K562 (cell line): ENCODE results near the gene RGS9BP. TPM values are rescaled to one million over a fixed set of nuclear protein-coding genes. Genes with fewer than 3 reads are reported as not detected.
A peak's percentile ranks its signal among the peaks of the same experiment; 100 is the strongest.

Source experiments
- ARID2 ChIP-seq: fragments of 450-650 bp; IDR thresholded peaks from 2 replicates; pipeline ENCODE4 v1.6.1; 2017; ENCODE audit warnings: antibody characterized with exemption, mild to moderate bottlenecking
- ETV1 ChIP-seq: fragments of 450-650 bp; conservative IDR thresholded peaks from 2 replicates; pipeline ENCODE4 v1.6.1; 2016; ENCODE audit warnings: missing genetic modification characterization, control low read depth, low read depth, missing compliant biosample characterization
- GATAD2A ChIP-seq: fragments of 450-650 bp; IDR thresholded peaks from 2 replicates; pipeline ENCODE4 v1.6.1; 2017
- HDAC3 ChIP-seq: fragments of 450-650 bp; IDR thresholded peaks from 2 replicates; pipeline ENCODE4 v1.6.1; 2018; ENCODE audit warnings: borderline replicate concordance, mild to moderate bottlenecking, moderate library complexity; ENCODE audit not compliant: partially characterized antibody
- IFI16 ChIP-seq: fragments of 250-450 bp; sonication (Bioruptor Pico); IDR thresholded peaks from 2 replicates; pipeline ENCODE4 v2.1.2; 2022; ENCODE audit warnings: mild to moderate bottlenecking, inconsistent platforms
- KLF10 ChIP-seq: fragments of 250-450 bp; sonication (Bioruptor Pico); IDR thresholded peaks from 2 replicates; pipeline ENCODE4 v1.6.1; 2021; ENCODE audit warnings: matching md5 sums
- PHF8 ChIP-seq: fragments of 200-600 bp; sonication (generic); IDR thresholded peaks from 2 replicates; pipeline ENCODE4 v1.6.1; 2012; ENCODE audit warnings: mixed run types, mild to moderate bottlenecking, inconsistent platforms, low read length, moderate library complexity, borderline replicate concordance
- ZKSCAN3 ChIP-seq: fragments of 250-450 bp; sonication (Bioruptor Pico); IDR thresholded peaks from 2 replicates; pipeline ENCODE4 v1.4.0; 2020
- polyA plus RNA-seq, 8 experiments: library from polyadenylated mRNA; depleted of rRNA in 4 of 8; stranded (reverse) in 5 of 8; unstranded in 3 of 8; fragments of >200 nt; fragmentation: Nextera tagmentation in 2 of 8; fragmentation: Illumina TruSeq in 1 of 8; extraction: Ambion mirVana in 2 of 8; extraction: Trizol in 1 of 8; gene quantifications; 2 replicates each; pipeline versions ENCODE4 v1.2.1 to v1.2.3, GENCODE V29; 2011 to 2014; ENCODE audit warnings: inconsistent platforms in 1 of 8, missing spikeins in 1 of 8
- total RNA-seq, 7 experiments: library from RNA; depleted of rRNA in 6 of 7; stranded (reverse); fragments of >200 nt in 6 of 7; fragmentation: Illumina TruSeq in 2 of 7; extraction: Trizol in 2 of 7; gene quantifications; 2 replicates each; pipeline versions ENCODE4 v1.2.1 to v1.2.3, GENCODE V29; 2011 to 2021; ENCODE audit warnings: low replicate concordance in 1 of 7
- TF ChIP-seq, protein P1 (sequence below): fragments of 250-450 bp; sonication (Bioruptor Pico); IDR thresholded peaks from 2 replicates; pipeline ENCODE4 v1.5.0; 2021; ENCODE audit warnings: mild to moderate bottlenecking, moderate library complexity
- TF ChIP-seq, protein P2 (sequence below): fragments of 450-650 bp; IDR thresholded peaks from 2 replicates; pipeline ENCODE4 v1.6.1; 2016; ENCODE audit warnings: mild to moderate bottlenecking, moderate library complexity
- TF ChIP-seq, protein P3 (sequence below): fragments of 450-650 bp; IDR thresholded peaks from 2 replicates; pipeline ENCODE4 v1.6.1; 2016; ENCODE audit warnings: mild to moderate bottlenecking

The RGS9BP gene
- total and polyA plus RNA-seq, 9 of the 15 experiments (the other 6 are each of a cell fraction or from before 2014, with no cell fraction given): 0.03 to 1.3 (median 0.49) TPM

DNA sequence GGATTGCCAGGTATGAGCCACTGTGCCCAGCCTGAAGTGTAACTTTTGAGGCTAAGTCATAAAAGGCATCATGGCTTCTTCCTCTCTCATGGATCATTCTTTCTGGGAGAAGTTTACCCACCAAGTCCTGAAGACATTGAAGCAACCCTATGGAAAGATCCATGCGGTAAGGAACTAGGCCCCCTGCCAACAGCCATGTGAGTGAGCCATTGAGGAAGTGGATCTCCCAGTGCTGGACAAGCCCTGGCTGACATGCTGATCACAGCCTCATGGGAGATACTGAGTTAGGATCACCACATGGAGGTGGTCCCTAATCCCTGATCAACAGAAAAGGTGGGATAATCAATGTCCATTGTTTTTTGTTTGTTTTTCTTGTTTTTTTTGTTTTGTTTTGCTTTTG, 12.7 kb downstream of the RGS9BP start (continued):
- TF ChIP-seq, protein P1, sequence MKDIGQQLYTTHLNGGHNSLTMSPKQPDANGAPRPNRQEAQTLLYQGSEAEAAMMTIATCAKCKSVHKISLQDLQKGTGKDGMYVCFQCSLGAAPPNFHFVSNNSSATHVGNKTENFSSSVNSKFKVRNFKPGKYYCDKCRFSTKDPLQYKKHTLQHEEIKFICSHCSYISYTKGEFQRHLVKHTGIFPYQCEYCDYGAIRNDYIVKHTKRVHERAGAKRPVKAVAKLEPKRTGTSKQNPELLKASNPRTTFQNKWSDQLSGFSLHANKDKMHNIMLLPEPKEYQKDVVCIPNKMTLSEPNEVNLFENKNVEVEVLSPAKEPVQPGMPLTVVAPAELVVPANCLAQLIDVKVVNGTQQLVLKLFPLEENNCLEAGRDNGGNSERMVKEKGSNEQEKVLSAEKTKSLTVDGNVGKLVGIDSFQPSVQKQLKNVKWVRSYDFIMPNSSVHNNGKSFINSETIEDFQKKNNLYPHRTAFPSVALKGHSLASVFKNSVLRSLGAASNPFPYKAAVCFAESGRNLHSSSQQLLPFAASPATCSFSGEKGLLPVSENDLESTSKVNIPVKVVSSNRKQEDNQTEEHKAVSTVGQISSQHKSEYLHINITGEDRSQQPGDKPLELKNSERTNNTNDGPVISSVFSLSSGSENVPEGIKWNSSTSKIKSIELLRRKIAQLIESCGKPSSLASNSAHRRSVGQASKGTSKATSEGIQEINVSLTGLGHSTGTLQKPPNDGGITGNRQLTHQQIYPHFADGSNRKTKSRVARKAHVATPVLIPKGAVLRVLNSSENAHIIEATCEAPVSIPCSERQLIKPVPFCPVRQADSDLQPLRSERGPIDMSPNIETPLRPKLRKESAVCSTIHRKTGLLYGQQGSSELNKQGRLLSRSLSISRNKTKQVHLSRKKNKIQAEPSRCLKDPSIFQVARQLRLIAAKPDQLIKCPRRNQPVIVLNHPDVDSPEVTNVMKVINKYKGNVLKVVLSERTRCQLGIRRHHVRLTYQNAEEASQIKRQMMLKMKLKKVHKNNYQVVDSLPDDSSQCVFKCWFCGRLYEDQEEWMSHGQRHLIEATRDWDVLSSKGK: no peak
- TF ChIP-seq ZKSCAN3 (CRISPR knock-in tag) (no peak), HDAC3 (no peak), GATAD2A (no peak), PHF8 (no peak), ARID2 (no peak), KLF10 (CRISPR knock-in tag) (no peak), IFI16 (CRISPR knock-in tag) (no peak), ETV1 (tag) (no peak)
- TF ChIP-seq, protein P2, sequence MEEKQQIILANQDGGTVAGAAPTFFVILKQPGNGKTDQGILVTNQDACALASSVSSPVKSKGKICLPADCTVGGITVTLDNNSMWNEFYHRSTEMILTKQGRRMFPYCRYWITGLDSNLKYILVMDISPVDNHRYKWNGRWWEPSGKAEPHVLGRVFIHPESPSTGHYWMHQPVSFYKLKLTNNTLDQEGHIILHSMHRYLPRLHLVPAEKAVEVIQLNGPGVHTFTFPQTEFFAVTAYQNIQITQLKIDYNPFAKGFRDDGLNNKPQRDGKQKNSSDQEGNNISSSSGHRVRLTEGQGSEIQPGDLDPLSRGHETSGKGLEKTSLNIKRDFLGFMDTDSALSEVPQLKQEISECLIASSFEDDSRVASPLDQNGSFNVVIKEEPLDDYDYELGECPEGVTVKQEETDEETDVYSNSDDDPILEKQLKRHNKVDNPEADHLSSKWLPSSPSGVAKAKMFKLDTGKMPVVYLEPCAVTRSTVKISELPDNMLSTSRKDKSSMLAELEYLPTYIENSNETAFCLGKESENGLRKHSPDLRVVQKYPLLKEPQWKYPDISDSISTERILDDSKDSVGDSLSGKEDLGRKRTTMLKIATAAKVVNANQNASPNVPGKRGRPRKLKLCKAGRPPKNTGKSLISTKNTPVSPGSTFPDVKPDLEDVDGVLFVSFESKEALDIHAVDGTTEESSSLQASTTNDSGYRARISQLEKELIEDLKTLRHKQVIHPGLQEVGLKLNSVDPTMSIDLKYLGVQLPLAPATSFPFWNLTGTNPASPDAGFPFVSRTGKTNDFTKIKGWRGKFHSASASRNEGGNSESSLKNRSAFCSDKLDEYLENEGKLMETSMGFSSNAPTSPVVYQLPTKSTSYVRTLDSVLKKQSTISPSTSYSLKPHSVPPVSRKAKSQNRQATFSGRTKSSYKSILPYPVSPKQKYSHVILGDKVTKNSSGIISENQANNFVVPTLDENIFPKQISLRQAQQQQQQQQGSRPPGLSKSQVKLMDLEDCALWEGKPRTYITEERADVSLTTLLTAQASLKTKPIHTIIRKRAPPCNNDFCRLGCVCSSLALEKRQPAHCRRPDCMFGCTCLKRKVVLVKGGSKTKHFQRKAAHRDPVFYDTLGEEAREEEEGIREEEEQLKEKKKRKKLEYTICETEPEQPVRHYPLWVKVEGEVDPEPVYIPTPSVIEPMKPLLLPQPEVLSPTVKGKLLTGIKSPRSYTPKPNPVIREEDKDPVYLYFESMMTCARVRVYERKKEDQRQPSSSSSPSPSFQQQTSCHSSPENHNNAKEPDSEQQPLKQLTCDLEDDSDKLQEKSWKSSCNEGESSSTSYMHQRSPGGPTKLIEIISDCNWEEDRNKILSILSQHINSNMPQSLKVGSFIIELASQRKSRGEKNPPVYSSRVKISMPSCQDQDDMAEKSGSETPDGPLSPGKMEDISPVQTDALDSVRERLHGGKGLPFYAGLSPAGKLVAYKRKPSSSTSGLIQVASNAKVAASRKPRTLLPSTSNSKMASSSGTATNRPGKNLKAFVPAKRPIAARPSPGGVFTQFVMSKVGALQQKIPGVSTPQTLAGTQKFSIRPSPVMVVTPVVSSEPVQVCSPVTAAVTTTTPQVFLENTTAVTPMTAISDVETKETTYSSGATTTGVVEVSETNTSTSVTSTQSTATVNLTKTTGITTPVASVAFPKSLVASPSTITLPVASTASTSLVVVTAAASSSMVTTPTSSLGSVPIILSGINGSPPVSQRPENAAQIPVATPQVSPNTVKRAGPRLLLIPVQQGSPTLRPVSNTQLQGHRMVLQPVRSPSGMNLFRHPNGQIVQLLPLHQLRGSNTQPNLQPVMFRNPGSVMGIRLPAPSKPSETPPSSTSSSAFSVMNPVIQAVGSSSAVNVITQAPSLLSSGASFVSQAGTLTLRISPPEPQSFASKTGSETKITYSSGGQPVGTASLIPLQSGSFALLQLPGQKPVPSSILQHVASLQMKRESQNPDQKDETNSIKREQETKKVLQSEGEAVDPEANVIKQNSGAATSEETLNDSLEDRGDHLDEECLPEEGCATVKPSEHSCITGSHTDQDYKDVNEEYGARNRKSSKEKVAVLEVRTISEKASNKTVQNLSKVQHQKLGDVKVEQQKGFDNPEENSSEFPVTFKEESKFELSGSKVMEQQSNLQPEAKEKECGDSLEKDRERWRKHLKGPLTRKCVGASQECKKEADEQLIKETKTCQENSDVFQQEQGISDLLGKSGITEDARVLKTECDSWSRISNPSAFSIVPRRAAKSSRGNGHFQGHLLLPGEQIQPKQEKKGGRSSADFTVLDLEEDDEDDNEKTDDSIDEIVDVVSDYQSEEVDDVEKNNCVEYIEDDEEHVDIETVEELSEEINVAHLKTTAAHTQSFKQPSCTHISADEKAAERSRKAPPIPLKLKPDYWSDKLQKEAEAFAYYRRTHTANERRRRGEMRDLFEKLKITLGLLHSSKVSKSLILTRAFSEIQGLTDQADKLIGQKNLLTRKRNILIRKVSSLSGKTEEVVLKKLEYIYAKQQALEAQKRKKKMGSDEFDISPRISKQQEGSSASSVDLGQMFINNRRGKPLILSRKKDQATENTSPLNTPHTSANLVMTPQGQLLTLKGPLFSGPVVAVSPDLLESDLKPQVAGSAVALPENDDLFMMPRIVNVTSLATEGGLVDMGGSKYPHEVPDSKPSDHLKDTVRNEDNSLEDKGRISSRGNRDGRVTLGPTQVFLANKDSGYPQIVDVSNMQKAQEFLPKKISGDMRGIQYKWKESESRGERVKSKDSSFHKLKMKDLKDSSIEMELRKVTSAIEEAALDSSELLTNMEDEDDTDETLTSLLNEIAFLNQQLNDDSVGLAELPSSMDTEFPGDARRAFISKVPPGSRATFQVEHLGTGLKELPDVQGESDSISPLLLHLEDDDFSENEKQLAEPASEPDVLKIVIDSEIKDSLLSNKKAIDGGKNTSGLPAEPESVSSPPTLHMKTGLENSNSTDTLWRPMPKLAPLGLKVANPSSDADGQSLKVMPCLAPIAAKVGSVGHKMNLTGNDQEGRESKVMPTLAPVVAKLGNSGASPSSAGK: 0 out of 2 replicates have a peak, but pooled peaks have one; percentile 14
- TF ChIP-seq, protein P3, sequence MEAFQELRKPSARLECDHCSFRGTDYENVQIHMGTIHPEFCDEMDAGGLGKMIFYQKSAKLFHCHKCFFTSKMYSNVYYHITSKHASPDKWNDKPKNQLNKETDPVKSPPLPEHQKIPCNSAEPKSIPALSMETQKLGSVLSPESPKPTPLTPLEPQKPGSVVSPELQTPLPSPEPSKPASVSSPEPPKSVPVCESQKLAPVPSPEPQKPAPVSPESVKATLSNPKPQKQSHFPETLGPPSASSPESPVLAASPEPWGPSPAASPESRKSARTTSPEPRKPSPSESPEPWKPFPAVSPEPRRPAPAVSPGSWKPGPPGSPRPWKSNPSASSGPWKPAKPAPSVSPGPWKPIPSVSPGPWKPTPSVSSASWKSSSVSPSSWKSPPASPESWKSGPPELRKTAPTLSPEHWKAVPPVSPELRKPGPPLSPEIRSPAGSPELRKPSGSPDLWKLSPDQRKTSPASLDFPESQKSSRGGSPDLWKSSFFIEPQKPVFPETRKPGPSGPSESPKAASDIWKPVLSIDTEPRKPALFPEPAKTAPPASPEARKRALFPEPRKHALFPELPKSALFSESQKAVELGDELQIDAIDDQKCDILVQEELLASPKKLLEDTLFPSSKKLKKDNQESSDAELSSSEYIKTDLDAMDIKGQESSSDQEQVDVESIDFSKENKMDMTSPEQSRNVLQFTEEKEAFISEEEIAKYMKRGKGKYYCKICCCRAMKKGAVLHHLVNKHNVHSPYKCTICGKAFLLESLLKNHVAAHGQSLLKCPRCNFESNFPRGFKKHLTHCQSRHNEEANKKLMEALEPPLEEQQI: no peak
